HG03280 (cell line): Measurements from ENCODE around the gene DCST2.
A peak's percentile ranks its signal among the peaks of the same experiment; 100 is the strongest.

Source experiments
- ATAC-seq: cut with Tn5 transposase; IDR thresholded peaks from one replicate; pipeline ENCODE4 v1.9.1; 2021; ENCODE audit warnings: mild to moderate bottlenecking, moderate library complexity; ENCODE audit not compliant: unreplicated experiment

Gene DCST2

GRCh38 chr1:155030243-155030795 is 3.3 kb downstream of the DCST2 start:
- ATAC-seq: no peak

GRCh38 chr1:155029513-155030242 is 3.9 kb downstream of the DCST2 start:
- ATAC-seq: no peak

- ATAC-seq: no peak
These were observed 7.0 kb downstream of the DCST2 start for GRCh38 chr1:155026588-155026987.

GRCh38 chr1:155026154-155026553 is 7.4 kb downstream of the DCST2 start:
- ATAC-seq: no peak

GRCh38 chr1:155024315-155024714 is 9.3 kb downstream of the DCST2 start:
- no peak for ATAC-seq

GRCh38 chr1:155023627-155024026 is 10.0 kb downstream of the DCST2 start:
- no peak for ATAC-seq

GRCh38 chr1:155022927-155023236 is 10.7 kb downstream of the DCST2 start:
- ATAC-seq: no peak

- no peak for ATAC-seq
These were observed 11.2 kb downstream of the DCST2 start for GRCh38 chr1:155022136-155022926.

- no peak for ATAC-seq
These were observed 14.0 kb downstream of the DCST2 start for GRCh38 chr1:155019377-155020245.

- ATAC-seq: no peak
These were observed 14.8 kb downstream of the DCST2 start for GRCh38 chr1:155018617-155019348.

- no peak for ATAC-seq
These were observed 15.7 kb downstream of the DCST2 start for GRCh38 chr1:155017946-155018316.

- ATAC-seq: peak; percentile 70
These were observed 16.3 kb downstream of the DCST2 start for GRCh38 chr1:155017041-155017945.

- ATAC-seq: no peak
These were observed 17.2 kb downstream of the DCST2 start for GRCh38 chr1:155016231-155016831.

GRCh38 chr1:155015527-155016230 is 17.9 kb downstream of the DCST2 start:
- ATAC-seq: no peak

GRCh38 chr1:155014709-155015508 is 18.7 kb downstream of the DCST2 start:
- ATAC-seq: no peak

GRCh38 chr1:155013632-155014031 is 19.9 kb downstream of the DCST2 start:
- no peak for ATAC-seq

GRCh38 chr1:155012776-155013602 is 20.6 kb downstream of the DCST2 start:
- no peak for ATAC-seq
